Calu3 (cell line): ENCODE results near the gene ARMC2. TPM values are rescaled to one million over a fixed set of nuclear protein-coding genes. Genes with fewer than 3 reads are reported as not detected.
"Not testable (repeated sequence)": the region's sequence is repeated elsewhere in the genome, so short reads cannot be mapped to it uniquely, and the experiment has no call there.

ENCODE experiments used
- BruUV-seq: library from RNA; stranded (reverse); fragments of 400-500 nt; replicated peaks from 2 replicates; lab custom pipeline; 2021; lab: Mats Ljungman, UMichigan
- CTCF ChIA-PET: fragments of 300-600 bp; sonication (Branson Sonifier 250); formaldehyde crosslinking; loops from one replicate; lab custom pipeline; 2022; ENCODE audit warnings: antibody characterized with exemption; lab: Charles Lee
- DNase-seq: peaks from one replicate; pipeline ENCODE4 v3.0.0; 2022
- H3K27ac Mint-ChIP-seq: one replicate; pipeline ENCODE4 v1.8.0; 2022; ENCODE audit warnings: mixed read lengths; ENCODE audit not compliant: unreplicated experiment
- H3K27me3 Mint-ChIP-seq: one replicate; pipeline ENCODE4 v1.8.0; 2022; ENCODE audit warnings: mixed read lengths; ENCODE audit not compliant: unreplicated experiment
- H3K36me3 Mint-ChIP-seq: one replicate; pipeline ENCODE4 v1.8.0; 2022; ENCODE audit warnings: mild to moderate bottlenecking, moderate library complexity, mixed read lengths; ENCODE audit not compliant: insufficient read depth, unreplicated experiment
- H3K4me1 Mint-ChIP-seq: one replicate; pipeline ENCODE4 v1.8.0; 2022; ENCODE audit warnings: mild to moderate bottlenecking, low read depth, mixed read lengths; ENCODE audit not compliant: unreplicated experiment
- H3K4me3 Mint-ChIP-seq: one replicate; pipeline ENCODE4 v1.8.0; 2022; ENCODE audit warnings: mild to moderate bottlenecking, low read depth, moderate library complexity, mixed read lengths; ENCODE audit not compliant: unreplicated experiment
- H3K9me3 Mint-ChIP-seq: one replicate; pipeline ENCODE4 v1.8.0; 2022; ENCODE audit warnings: low read depth, mixed read lengths; ENCODE audit not compliant: unreplicated experiment
- intact Hi-C: fragments of 100-400 bp; cut with micrococcal nuclease; formaldehyde crosslinking; loops from one replicate; pipeline ENCODE4 v1.10.0; 2022; ENCODE audit not compliant: unreplicated experiment
- total RNA-seq: library from RNA; stranded (reverse); gene quantifications from 2 replicates; pipeline ENCODE4 v1.2.3, GENCODE V29; 2022
- TF ChIP-seq, protein P1 (sequence below): fragments of 200-600 bp; IDR thresholded peaks from one replicate; pipeline ENCODE4 v1.8.0; 2022; ENCODE audit warnings: antibody characterized with exemption; ENCODE audit not compliant: unreplicated experiment

Gene ARMC2
- total RNA-seq, 1 experiment from 2014 or later, result 7.1 TPM

DNA sequence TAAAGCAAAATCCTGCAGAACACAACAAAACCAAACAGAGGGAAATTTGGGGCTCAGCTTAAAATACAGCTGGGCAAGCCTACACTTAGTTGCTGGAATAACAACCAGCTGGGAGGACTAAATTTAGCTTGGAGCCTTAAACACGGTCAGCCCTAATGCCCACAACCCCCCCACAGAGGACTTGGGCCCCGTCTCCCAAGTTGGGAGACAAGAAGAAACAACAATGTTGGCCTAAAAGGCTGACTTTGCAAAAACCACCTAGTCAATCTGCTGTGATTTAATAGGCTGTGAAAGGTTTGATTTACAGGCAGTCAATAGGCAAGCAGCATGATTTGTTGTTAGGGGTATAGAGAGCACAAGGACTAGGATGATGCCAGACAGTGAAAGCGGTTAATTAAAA, 40.3 kb upstream of the ARMC2 start:
- CTCF ChIA-PET, result no interaction called here
- Mint-ChIP-seq H3K36me3 (no peaks in the 10 kb centered on the region), H3K27ac (no peak overlapping the region), H3K9me3 (no peaks in the 10 kb centered on the region), H3K27me3 (no peaks in the 10 kb centered on the region), H3K4me1 (no peaks in the 10 kb centered on the region), H3K4me3 (no peak overlapping the region)
- TF ChIP-seq, protein P1, sequence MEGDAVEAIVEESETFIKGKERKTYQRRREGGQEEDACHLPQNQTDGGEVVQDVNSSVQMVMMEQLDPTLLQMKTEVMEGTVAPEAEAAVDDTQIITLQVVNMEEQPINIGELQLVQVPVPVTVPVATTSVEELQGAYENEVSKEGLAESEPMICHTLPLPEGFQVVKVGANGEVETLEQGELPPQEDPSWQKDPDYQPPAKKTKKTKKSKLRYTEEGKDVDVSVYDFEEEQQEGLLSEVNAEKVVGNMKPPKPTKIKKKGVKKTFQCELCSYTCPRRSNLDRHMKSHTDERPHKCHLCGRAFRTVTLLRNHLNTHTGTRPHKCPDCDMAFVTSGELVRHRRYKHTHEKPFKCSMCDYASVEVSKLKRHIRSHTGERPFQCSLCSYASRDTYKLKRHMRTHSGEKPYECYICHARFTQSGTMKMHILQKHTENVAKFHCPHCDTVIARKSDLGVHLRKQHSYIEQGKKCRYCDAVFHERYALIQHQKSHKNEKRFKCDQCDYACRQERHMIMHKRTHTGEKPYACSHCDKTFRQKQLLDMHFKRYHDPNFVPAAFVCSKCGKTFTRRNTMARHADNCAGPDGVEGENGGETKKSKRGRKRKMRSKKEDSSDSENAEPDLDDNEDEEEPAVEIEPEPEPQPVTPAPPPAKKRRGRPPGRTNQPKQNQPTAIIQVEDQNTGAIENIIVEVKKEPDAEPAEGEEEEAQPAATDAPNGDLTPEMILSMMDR, result no peak
- no peak for DNase-seq
- intact Hi-C loops, result no loop called here
- BruUV-seq, result no TSS peak

DNA sequence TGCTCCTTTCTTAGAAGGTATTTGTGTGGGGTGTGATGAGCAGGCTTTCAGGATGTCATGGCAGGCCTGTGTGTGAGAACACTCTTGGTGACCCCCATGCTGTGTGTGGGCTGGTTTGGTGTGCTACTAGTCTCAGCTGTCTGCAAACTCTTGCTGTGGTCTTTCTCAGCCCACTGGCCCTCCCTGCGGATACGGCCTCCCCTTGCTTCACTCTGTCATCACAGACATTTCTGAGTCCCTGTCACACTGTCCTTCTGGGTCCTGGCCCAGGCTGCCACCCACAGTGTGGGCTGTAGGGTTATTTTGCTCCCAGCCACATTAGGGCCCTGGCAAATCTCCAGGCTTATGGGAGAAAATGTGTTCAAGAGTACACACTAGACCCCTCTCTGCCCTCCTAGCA, 39.0 kb upstream of the ARMC2 start:
- no peaks in the 10 kb centered on the region for H3K27me3 Mint-ChIP-seq
- BruUV-seq, result no TSS peak
- intact Hi-C loops, result no loop called here
- H3K9me3 Mint-ChIP-seq, result no peaks in the 10 kb centered on the region
- H3K36me3 Mint-ChIP-seq, result no peaks in the 10 kb centered on the region
- no peak for DNase-seq
- H3K4me1 Mint-ChIP-seq, result no peaks in the 10 kb centered on the region
- CTCF ChIA-PET, result no interaction called here
- no peak overlapping the region for H3K4me3 Mint-ChIP-seq
- H3K27ac Mint-ChIP-seq, result no peak overlapping the region
- TF ChIP-seq, protein P1, result no peak

DNA sequence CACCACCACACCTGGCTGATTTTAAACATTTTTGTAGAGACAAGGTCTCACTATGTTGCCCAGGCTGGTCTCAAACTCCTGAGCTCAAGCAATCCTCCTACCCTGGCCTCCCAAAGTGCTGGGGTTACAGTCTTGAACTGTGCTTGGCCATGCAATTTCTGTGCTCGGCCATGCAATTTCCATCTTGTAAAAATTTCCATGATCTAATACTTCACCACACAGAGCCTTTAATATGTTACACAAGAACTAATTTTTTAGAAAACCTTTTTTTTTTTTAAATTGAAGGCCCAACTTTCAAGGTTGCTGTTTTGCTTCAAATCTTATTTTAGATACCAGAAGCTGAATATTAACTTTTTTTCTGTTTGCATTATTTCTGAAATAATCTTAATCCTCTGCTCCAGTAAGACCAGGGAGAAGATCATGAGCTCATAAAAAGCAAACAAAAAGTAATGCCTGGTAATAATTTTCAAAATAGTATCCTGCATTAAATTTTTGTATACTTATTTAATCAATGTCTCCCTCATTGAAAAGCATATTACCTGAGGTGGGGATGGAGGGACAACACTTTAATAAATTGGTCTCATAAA, 38.1 kb upstream of the ARMC2 start:
- no peaks in the 10 kb centered on the region for H3K36me3 Mint-ChIP-seq
- H3K4me3 Mint-ChIP-seq, result no peak overlapping the region
- H3K4me1 Mint-ChIP-seq, result no peaks in the 10 kb centered on the region
- TF ChIP-seq, protein P1, result no peak
- no peaks in the 10 kb centered on the region for H3K9me3 Mint-ChIP-seq
- no peak for DNase-seq
- BruUV-seq, result no TSS peak
- intact Hi-C loops, result no loop called here
- no peak overlapping the region for H3K27ac Mint-ChIP-seq
- CTCF ChIA-PET, result no interaction called here
- H3K27me3 Mint-ChIP-seq, result peaks cover 3% of the 10 kb centered on the region

DNA sequence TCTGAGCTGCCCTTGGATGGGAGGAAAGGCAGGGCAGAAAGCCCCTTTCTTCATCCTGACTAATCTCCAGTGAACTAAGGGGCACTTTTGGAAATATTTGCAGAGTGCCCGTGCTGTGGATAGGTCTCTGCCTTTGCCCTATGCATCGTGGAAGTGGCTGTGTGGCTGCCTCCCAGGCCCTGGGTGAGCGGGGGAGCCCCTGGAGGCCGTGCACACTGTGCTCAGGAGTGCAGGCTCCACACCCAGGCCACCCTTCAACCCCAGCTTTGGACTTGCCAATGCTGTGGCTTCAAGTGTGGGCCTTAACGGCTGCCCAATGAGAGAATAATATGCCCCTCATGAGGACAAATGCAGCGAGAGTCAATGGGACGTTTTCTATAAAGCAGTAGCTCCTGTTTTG, 36.7 kb upstream of the ARMC2 start:
- CTCF ChIA-PET, result no interaction called here
- intact Hi-C loops, result no loop called here
- H3K36me3 Mint-ChIP-seq, result no peaks in the 10 kb centered on the region
- BruUV-seq, result no TSS peak
- H3K4me1 Mint-ChIP-seq, result no peaks in the 10 kb centered on the region
- TF ChIP-seq, protein P1, result no peak
- H3K27ac Mint-ChIP-seq, result no peak overlapping the region
- no peak overlapping the region for H3K4me3 Mint-ChIP-seq
- H3K9me3 Mint-ChIP-seq, result no peaks in the 10 kb centered on the region
- DNase-seq, result no peak
- H3K27me3 Mint-ChIP-seq, result peaks cover 17% of the 10 kb centered on the region

DNA sequence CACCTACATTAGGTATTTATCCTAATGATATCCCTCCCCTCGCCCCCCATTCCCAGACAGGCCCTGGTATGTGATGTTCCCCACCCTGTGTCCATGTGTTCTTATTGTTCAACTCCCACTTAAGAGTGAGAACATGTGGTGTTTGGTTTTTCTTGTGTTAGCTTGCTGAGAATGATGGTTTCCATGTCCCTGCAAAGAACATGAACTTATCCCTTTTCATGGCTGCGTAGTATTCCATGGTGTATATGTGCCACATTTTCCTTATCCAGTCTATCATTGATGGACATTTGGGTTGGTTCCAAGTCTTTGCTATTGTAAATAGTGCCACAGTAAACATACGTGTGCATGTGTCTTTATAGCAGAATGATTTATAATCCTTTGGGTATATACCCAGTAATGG, 35.0 kb upstream of the ARMC2 start:
- H3K4me1 Mint-ChIP-seq, H3K9me3 Mint-ChIP-seq: not testable (repeated sequence)

DNA sequence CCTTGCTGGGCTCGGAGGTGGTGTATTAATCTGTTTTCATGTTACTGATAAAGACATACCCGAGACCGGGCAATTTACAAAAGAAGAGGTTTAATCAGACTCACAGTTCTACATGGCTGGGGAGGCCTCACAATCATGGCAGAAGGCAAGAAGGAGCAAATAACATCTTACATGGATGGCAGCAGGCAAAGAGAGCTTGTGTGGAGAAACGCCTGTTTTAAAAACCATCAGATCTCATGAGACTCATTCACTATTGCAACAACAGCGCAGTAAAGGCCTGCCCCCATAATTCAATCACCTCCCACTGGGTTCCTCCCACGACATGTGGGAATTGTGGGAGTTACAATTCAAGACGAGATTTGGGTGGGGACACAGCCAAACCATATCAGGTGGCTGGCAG, 30.9 kb upstream of the ARMC2 start:
- H3K36me3 Mint-ChIP-seq, intact Hi-C loops, H3K9me3 Mint-ChIP-seq, H3K4me3 Mint-ChIP-seq, BruUV-seq, H3K4me1 Mint-ChIP-seq, CTCF ChIA-PET, H3K27ac Mint-ChIP-seq, DNase-seq: not testable (repeated sequence)
- peaks cover 18% of the 10 kb centered on the region for H3K27me3 Mint-ChIP-seq

More for the DNA sequence above, 35.0 kb upstream of the ARMC2 start:
- CTCF ChIA-PET, BruUV-seq, H3K27ac Mint-ChIP-seq, DNase-seq, H3K4me3 Mint-ChIP-seq, intact Hi-C loops, H3K36me3 Mint-ChIP-seq: not testable (repeated sequence)
- peaks cover 18% of the 10 kb centered on the region for H3K27me3 Mint-ChIP-seq
